GM23338 (cell line): ENCODE data around the gene PPTC7. TPM values are rescaled to one million over a fixed set of nuclear protein-coding genes. Genes with fewer than 3 reads are reported as not detected.

ENCODE experiments used
- ATAC-seq: fragments of 200-7000 bp; cut with Tn5 transposase; 3 replicates; pipeline ENCODE4 v1.9.1; 2020
- DNase-seq: peaks from one replicate; pipeline ENCODE4 v3.0.0-alpha.2; 2015; ENCODE audit warnings: low spot score
- H2AFZ ChIP-seq: fragments of 200-600 bp; sonication (generic); 2 replicates; pipeline ENCODE4 v1.8.0; 2016; ENCODE audit warnings: antibody characterized with exemption, mild to moderate bottlenecking, moderate library complexity
- H3F3A ChIP-seq: fragments of 200-600 bp; sonication (generic); replicated peaks from 2 replicates; pipeline ENCODE4 v1.8.0; 2017; ENCODE audit warnings: antibody characterized with exemption, mixed run types, low read depth
- H3K27ac ChIP-seq: fragments of 200-600 bp; sonication (generic); 2 replicates; pipeline ENCODE4 v1.6.1; 2016; ENCODE audit warnings: low read depth
- H3K27me3 ChIP-seq: fragments of 200-600 bp; sonication (generic); 2 replicates; pipeline ENCODE4 v1.8.0; 2016; ENCODE audit warnings: mild to moderate bottlenecking, mixed run types, moderate library complexity; ENCODE audit not compliant: insufficient read depth
- H3K36me3 ChIP-seq: fragments of 200-600 bp; sonication (generic); 2 replicates; pipeline ENCODE4 v1.8.0; 2016; ENCODE audit warnings: mild to moderate bottlenecking; ENCODE audit not compliant: insufficient read depth
- H3K4me1 ChIP-seq: fragments of 200-600 bp; sonication (generic); 2 replicates; pipeline ENCODE4 v1.8.0; 2016; ENCODE audit warnings: mild to moderate bottlenecking, moderate library complexity; ENCODE audit not compliant: insufficient read depth
- H3K4me2 ChIP-seq: fragments of 200-600 bp; sonication (generic); 2 replicates; pipeline ENCODE4 v1.7.1; 2017; ENCODE audit warnings: mixed run types
- H3K4me3 ChIP-seq: fragments of 200-600 bp; sonication (generic); 2 replicates; pipeline ENCODE4 v1.6.1; 2016; ENCODE audit warnings: mixed run types
- H3K79me2 ChIP-seq: fragments of 200-600 bp; sonication (generic); replicated peaks from 2 replicates; pipeline ENCODE4 v1.8.0; 2017; ENCODE audit warnings: mild to moderate bottlenecking; ENCODE audit not compliant: insufficient read depth
- H3K9me2 ChIP-seq: fragments of 200-600 bp; sonication (generic); 2 replicates; pipeline ENCODE4 v1.8.0; 2017; ENCODE audit not compliant: insufficient read depth
- H4K20me1 ChIP-seq: fragments of 200-600 bp; sonication (generic); replicated peaks from 2 replicates; pipeline ENCODE4 v1.8.0; 2017; ENCODE audit warnings: mild to moderate bottlenecking; ENCODE audit not compliant: insufficient read depth
- H3K27ac Mint-ChIP-seq: 2 replicates; pipeline ENCODE4 v1.8.0; 2020; ENCODE audit warnings: inconsistent platforms, mild to moderate bottlenecking, moderate library complexity, mixed read lengths
- H3K27me3 Mint-ChIP-seq: 3 replicates; pipeline ENCODE4 v1.8.0; 2022; ENCODE audit warnings: low read depth, mild to moderate bottlenecking, moderate library complexity, mixed read lengths, inconsistent platforms; ENCODE audit not compliant: insufficient read depth, poor library complexity
- H3K36me3 Mint-ChIP-seq: 3 replicates; pipeline ENCODE4 v1.8.0; 2021; ENCODE audit warnings: low read depth, mild to moderate bottlenecking, inconsistent platforms, moderate library complexity, mixed read lengths
- H3K4me1 Mint-ChIP-seq: 3 replicates; pipeline ENCODE4 v1.8.0; 2020; ENCODE audit warnings: mild to moderate bottlenecking, inconsistent platforms, mixed read lengths
- H3K4me3 Mint-ChIP-seq: 3 replicates; pipeline ENCODE4 v1.8.0; 2021; ENCODE audit warnings: moderate library complexity, mild to moderate bottlenecking, inconsistent platforms, mixed read lengths
- H3K9me3 Mint-ChIP-seq: 3 replicates; pipeline ENCODE4 v1.8.0; 2020; ENCODE audit warnings: moderate library complexity, mild to moderate bottlenecking, inconsistent platforms, mixed read lengths
- CTCF ChIP-seq, 2 experiments: fragments of 200-600 bp in 1 of 2; sonication (generic) in 1 of 2; conservative IDR thresholded peaks; 2 replicates each; pipeline versions ENCODE4 v1.5.1 to v1.6.1; 2016 to 2017; ENCODE audit warnings: antibody characterized with exemption in 2 of 2, low read depth in 2 of 2, mild to moderate bottlenecking in 2 of 2, moderate library complexity in 1 of 2
- EZH2 ChIP-seq: fragments of 200-600 bp; sonication (generic); IDR thresholded peaks from one replicate; pipeline ENCODE4 v1.8.0; 2017; ENCODE audit warnings: antibody characterized with exemption, mild to moderate bottlenecking, low read depth; ENCODE audit not compliant: unreplicated experiment
- JUNB ChIP-seq: IDR thresholded peaks from one replicate; pipeline ENCODE4 v1.6.1; 2016; ENCODE audit warnings: antibody characterized with exemption; ENCODE audit not compliant: unreplicated experiment
- NANOG ChIP-seq: IDR thresholded peaks from 2 replicates; pipeline ENCODE4 v1.6.1; 2016; ENCODE audit warnings: antibody characterized with exemption, borderline replicate concordance
- POLR2AphosphoS5 ChIP-seq: IDR thresholded peaks from 2 replicates; pipeline ENCODE4 v1.6.1; 2016; ENCODE audit warnings: antibody characterized with exemption, low read depth
- STAT1 ChIP-seq: IDR thresholded peaks from one replicate; pipeline ENCODE4 v1.6.1; 2016; ENCODE audit warnings: antibody characterized with exemption; ENCODE audit not compliant: unreplicated experiment
- ZNF114 ChIP-seq: fragments of 250-450 bp; sonication (Bioruptor Pico); IDR thresholded peaks from 2 replicates; pipeline ENCODE4 v1.5.0; 2020; ENCODE audit warnings: mild to moderate bottlenecking, moderate library complexity
- polyA plus RNA-seq: library from polyadenylated mRNA; unstranded; fragments of >200 nt; fragmentation: Nextera tagmentation; extraction: Ambion mirVana; gene quantifications from 2 replicates; pipeline ENCODE4 v1.2.1, GENCODE V29; 2016
- total RNA-seq: library from RNA; depleted of rRNA; stranded (reverse); fragments of >200 nt; shearing (Covaris generic); gene quantifications from 2 replicates; pipeline ENCODE4 v1.2.3, GENCODE V29; 2014
- TF ChIP-seq, protein P1 (sequence below): IDR thresholded peaks from one replicate; pipeline ENCODE4 v1.6.1; 2018; ENCODE audit warnings: antibody characterized with exemption; ENCODE audit not compliant: unreplicated experiment
- TF ChIP-seq, protein P2 (sequence below): fragments of 250-450 bp; sonication (Bioruptor Pico); IDR thresholded peaks from 2 replicates; pipeline ENCODE4 v1.5.0; 2020; ENCODE audit warnings: mild to moderate bottlenecking, moderate library complexity

The PPTC7 gene
- total and polyA plus RNA-seq, 2 experiments from 2014 or later = 7.5 to 17.5 TPM

- H3K27ac ChIP-seq = no peak overlapping the region
Measured at GRCh38 chr12:110563702-110564470, 19.2 kb downstream of the PPTC7 start.

More at GRCh38 chr12:110563702-110564470, 19.2 kb downstream of the PPTC7 start:
- no peaks in the 10 kb centered on the region for H3K36me3 ChIP-seq
- peaks cover 13% of the 10 kb centered on the region for H3K4me1 Mint-ChIP-seq
- ATAC-seq (no peak), DNase-seq (no peak)
- H3K27me3 Mint-ChIP-seq = no peaks in the 10 kb centered on the region
- H3K4me3 ChIP-seq = no peak overlapping the region
- no peaks in the 10 kb centered on the region for H3F3A ChIP-seq
- H3K9me2 ChIP-seq = no peaks in the 10 kb centered on the region
- no peak overlapping the region for H3K4me2 ChIP-seq
- H3K79me2 ChIP-seq = peaks cover 99% of the 10 kb centered on the region
- no peak overlapping the region for H3K4me3 Mint-ChIP-seq
- H2AFZ ChIP-seq = no peak overlapping the region
- H4K20me1 ChIP-seq = peaks cover 11% of the 10 kb centered on the region
- H3K27me3 ChIP-seq = no peaks in the 10 kb centered on the region
- H3K9me3 Mint-ChIP-seq = no peaks in the 10 kb centered on the region; the same call in 2 of the 3 replicates
- no peak for TF ChIP-seq STAT1
- TF ChIP-seq EZH2 = no peak
- TF ChIP-seq POLR2AphosphoS5 = no peak
- no peak for TF ChIP-seq CTCF (conservative IDR thresholded peaks at IDR 0.05; ENCODE audit: low read depth in 2 of 2)
- TF ChIP-seq, protein P1, sequence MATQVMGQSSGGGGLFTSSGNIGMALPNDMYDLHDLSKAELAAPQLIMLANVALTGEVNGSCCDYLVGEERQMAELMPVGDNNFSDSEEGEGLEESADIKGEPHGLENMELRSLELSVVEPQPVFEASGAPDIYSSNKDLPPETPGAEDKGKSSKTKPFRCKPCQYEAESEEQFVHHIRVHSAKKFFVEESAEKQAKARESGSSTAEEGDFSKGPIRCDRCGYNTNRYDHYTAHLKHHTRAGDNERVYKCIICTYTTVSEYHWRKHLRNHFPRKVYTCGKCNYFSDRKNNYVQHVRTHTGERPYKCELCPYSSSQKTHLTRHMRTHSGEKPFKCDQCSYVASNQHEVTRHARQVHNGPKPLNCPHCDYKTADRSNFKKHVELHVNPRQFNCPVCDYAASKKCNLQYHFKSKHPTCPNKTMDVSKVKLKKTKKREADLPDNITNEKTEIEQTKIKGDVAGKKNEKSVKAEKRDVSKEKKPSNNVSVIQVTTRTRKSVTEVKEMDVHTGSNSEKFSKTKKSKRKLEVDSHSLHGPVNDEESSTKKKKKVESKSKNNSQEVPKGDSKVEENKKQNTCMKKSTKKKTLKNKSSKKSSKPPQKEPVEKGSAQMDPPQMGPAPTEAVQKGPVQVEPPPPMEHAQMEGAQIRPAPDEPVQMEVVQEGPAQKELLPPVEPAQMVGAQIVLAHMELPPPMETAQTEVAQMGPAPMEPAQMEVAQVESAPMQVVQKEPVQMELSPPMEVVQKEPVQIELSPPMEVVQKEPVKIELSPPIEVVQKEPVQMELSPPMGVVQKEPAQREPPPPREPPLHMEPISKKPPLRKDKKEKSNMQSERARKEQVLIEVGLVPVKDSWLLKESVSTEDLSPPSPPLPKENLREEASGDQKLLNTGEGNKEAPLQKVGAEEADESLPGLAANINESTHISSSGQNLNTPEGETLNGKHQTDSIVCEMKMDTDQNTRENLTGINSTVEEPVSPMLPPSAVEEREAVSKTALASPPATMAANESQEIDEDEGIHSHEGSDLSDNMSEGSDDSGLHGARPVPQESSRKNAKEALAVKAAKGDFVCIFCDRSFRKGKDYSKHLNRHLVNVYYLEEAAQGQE = no peak
- TF ChIP-seq JUNB = no peak
- TF ChIP-seq ZNF114 (CRISPR knock-in tag) = no peak
- TF ChIP-seq, protein P2, sequence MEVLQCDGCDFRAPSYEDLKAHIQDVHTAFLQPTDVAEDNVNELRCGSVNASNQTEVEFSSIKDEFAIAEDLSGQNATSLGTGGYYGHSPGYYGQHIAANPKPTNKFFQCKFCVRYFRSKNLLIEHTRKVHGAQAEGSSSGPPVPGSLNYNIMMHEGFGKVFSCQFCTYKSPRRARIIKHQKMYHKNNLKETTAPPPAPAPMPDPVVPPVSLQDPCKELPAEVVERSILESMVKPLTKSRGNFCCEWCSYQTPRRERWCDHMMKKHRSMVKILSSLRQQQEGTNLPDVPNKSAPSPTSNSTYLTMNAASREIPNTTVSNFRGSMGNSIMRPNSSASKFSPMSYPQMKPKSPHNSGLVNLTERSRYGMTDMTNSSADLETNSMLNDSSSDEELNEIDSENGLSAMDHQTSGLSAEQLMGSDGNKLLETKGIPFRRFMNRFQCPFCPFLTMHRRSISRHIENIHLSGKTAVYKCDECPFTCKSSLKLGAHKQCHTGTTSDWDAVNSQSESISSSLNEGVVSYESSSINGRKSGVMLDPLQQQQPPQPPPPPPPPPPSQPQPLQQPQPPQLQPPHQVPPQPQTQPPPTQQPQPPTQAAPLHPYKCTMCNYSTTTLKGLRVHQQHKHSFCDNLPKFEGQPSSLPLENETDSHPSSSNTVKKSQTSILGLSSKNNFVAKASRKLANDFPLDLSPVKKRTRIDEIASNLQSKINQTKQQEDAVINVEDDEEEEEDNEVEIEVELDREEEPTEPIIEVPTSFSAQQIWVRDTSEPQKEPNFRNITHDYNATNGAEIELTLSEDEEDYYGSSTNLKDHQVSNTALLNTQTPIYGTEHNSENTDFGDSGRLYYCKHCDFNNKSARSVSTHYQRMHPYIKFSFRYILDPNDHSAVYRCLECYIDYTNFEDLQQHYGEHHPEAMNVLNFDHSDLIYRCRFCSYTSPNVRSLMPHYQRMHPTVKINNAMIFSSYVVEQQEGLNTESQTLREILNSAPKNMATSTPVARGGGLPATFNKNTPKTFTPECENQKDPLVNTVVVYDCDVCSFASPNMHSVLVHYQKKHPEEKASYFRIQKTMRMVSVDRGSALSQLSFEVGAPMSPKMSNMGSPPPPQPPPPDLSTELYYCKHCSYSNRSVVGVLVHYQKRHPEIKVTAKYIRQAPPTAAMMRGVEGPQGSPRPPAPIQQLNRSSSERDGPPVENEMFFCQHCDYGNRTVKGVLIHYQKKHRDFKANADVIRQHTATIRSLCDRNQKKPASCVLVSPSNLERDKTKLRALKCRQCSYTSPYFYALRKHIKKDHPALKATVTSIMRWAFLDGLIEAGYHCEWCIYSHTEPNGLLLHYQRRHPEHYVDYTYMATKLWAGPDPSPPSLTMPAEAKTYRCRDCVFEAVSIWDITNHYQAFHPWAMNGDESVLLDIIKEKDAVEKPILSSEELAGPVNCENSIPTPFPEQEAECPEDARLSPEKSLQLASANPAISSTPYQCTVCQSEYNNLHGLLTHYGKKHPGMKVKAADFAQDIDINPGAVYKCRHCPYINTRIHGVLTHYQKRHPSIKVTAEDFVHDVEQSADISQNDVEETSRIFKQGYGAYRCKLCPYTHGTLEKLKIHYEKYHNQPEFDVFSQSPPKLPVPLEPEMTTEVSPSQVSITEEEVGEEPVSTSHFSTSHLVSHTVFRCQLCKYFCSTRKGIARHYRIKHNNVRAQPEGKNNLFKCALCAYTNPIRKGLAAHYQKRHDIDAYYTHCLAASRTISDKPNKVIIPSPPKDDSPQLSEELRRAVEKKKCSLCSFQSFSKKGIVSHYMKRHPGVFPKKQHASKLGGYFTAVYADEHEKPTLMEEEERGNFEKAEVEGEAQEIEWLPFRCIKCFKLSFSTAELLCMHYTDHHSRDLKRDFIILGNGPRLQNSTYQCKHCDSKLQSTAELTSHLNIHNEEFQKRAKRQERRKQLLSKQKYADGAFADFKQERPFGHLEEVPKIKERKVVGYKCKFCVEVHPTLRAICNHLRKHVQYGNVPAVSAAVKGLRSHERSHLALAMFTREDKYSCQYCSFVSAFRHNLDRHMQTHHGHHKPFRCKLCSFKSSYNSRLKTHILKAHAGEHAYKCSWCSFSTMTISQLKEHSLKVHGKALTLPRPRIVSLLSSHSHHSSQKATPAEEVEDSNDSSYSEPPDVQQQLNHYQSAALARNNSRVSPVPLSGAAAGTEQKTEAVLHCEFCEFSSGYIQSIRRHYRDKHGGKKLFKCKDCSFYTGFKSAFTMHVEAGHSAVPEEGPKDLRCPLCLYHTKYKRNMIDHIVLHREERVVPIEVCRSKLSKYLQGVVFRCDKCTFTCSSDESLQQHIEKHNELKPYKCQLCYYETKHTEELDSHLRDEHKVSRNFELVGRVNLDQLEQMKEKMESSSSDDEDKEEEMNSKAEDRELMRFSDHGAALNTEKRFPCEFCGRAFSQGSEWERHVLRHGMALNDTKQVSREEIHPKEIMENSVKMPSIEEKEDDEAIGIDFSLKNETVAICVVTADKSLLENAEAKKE (CRISPR knock-in tag) = no peak
- TF ChIP-seq NANOG = no peak
- H3K4me1 ChIP-seq = no peaks in the 10 kb centered on the region
- no peak overlapping the region for H3K27ac Mint-ChIP-seq
- peaks cover 6% of the 10 kb centered on the region; the same call in 2 of the 3 replicates for H3K36me3 Mint-ChIP-seq
